Esophagus muscularis mucosa (tissue), 4 donors: Measurements from ENCODE around the gene TNNC2.

Source experiments
- EP300 ChIP-seq: sonication (generic); formaldehyde crosslinking; IDR thresholded peaks from one replicate; pipeline ENCODE4 v1.6.1; 2017; ENCODE audit warnings: antibody characterized with exemption
- POLR2A ChIP-seq: fragments of 450-650 bp; IDR thresholded peaks from one replicate; pipeline ENCODE4 v1.6.1; 2017; ENCODE audit warnings: antibody characterized with exemption, moderate library complexity, mild to moderate bottlenecking, low read depth
- POLR2AphosphoS5 ChIP-seq, 2 donors: sonication (generic); formaldehyde crosslinking; IDR thresholded peaks; one replicate each; pipeline ENCODE4 v1.6.1; 2017; ENCODE audit warnings: antibody characterized with exemption in 2 of 2
- TF ChIP-seq, protein P1 (sequence below), 3 experiments: fragments of 200-600 bp in 2 of 3; fragments of 450-650 bp in 1 of 3; sonication (generic) in 2 of 3; IDR thresholded peaks; one replicate each; pipeline ENCODE4 v1.5.1; 2017 to 2019; ENCODE audit warnings: antibody characterized with exemption in 3 of 3, mild to moderate bottlenecking in 2 of 3, moderate library complexity in 1 of 3

DNA sequence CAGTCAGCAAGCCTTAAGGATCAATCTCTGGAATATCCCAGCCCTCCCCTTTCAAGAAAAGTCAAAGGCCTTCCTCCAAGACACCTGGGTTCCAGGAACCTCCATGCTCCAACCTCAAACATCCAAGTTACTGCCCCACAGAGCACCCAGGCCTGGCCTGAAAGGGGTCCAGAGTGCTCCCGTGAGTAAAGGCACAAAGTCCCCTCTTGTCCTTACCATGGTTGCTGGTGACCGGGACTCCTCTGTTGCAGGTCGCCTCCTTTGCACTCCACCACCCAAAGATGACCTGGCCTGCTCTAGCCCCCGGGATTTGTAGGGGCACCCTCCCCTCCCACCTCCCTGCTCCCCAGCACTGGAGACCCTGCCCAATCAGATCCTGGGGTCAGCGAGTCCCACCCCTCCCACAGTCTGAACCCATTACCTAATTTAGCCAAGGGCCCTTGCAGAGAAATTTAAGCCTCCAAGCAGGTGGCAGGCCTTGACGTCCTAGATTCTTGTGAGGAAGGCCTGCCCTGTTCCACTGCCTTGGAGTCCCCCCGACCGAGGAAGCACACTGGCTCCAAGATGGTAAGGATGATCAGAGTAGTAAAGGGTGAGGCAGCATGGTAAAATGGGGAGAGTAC, at the start of gene TNNC2:
- TF ChIP-seq, protein P1, sequence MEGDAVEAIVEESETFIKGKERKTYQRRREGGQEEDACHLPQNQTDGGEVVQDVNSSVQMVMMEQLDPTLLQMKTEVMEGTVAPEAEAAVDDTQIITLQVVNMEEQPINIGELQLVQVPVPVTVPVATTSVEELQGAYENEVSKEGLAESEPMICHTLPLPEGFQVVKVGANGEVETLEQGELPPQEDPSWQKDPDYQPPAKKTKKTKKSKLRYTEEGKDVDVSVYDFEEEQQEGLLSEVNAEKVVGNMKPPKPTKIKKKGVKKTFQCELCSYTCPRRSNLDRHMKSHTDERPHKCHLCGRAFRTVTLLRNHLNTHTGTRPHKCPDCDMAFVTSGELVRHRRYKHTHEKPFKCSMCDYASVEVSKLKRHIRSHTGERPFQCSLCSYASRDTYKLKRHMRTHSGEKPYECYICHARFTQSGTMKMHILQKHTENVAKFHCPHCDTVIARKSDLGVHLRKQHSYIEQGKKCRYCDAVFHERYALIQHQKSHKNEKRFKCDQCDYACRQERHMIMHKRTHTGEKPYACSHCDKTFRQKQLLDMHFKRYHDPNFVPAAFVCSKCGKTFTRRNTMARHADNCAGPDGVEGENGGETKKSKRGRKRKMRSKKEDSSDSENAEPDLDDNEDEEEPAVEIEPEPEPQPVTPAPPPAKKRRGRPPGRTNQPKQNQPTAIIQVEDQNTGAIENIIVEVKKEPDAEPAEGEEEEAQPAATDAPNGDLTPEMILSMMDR (IDR thresholded peaks at IDR 0.05), result no peak
- TF ChIP-seq POLR2A (no peak), POLR2AphosphoS5 (IDR thresholded peaks at IDR 0.05) (no peak), EP300 (no peak)
